AG04450 (cell line): ENCODE results near the gene NCDN. TPM values are rescaled to one million over a fixed set of nuclear protein-coding genes. Genes with fewer than 3 reads are reported as not detected.
A peak's percentile ranks its signal among the peaks of the same experiment; 100 is the strongest.

ENCODE experiments used
- CTCF ChIA-PET: fragments of 300-600, 350-600 bp; formaldehyde crosslinking; extraction: SDS; loops from one replicate; lab custom pipeline; 2022; ENCODE audit warnings: antibody characterized with exemption, inconsistent platforms; lab: Charles Lee
- POLR2A ChIA-PET: fragments of 350-600 bp; formaldehyde crosslinking; extraction: SDS; loops from one replicate; lab custom pipeline; 2021; ENCODE audit warnings: antibody characterized with exemption, inconsistent platforms; lab: Yijun Ruan, JAX
- DNase-seq: peaks from one replicate; pipeline ENCODE4 v3.0.0-alpha.2; 2011; ENCODE audit warnings: low read depth, low spot score
- H3K27ac ChIP-seq: one replicate; pipeline ENCODE4 v1.5.1; 2012; ENCODE audit warnings: low read depth, low read length, control low read depth
- H3K27me3 ChIP-seq: one replicate; pipeline ENCODE4 v1.6.0; 2012; ENCODE audit warnings: low read length; ENCODE audit not compliant: control insufficient read depth, insufficient read depth
- H3K4me3 ChIP-seq: 2 replicates; pipeline ENCODE4 v1.5.1; 2011; ENCODE audit warnings: mild to moderate bottlenecking, low read depth, low read length, control low read depth
- H3K9me3 ChIP-seq: 2 replicates; pipeline ENCODE4 v1.5.1; 2012; ENCODE audit warnings: low read length; ENCODE audit not compliant: control insufficient read depth, insufficient read depth
- polyA plus RNA-seq: library from polyadenylated mRNA; depleted of rRNA; stranded (reverse); fragments of >200 nt; gene quantifications from 2 replicates; pipeline ENCODE4 v1.2.3, GENCODE V29; 2011
- TF ChIP-seq, protein P1 (sequence below): IDR thresholded peaks from 2 replicates; pipeline ENCODE4 v1.5.1; 2011; ENCODE audit warnings: low read depth, low read length, control low read depth, inconsistent platforms

NCDN gene
- polyA plus RNA-seq, 1 experiment: 16.7 TPM

DNA sequence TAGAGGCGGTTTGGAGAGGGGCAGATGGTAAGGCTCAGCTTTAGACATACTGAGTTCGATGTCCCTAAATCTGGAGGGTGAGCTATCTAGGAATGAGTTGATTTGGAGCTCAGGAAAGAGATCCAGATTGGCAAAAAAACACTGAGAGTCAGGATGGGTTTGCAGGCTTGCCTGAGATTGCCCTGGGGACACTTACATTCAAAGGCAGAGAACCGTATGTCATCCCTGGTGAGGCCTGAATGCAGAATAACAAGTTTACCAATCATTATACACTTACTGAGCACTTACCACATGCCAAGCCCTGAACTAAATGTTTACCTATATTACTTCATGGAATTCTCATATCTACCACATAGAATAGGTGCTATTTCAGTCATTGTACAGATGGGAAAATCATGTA is 43.0 kb downstream of the NCDN start:
- no peak overlapping the region for H3K27ac ChIP-seq
- H3K4me3 ChIP-seq: no peak overlapping the region
- TF ChIP-seq, protein P1, sequence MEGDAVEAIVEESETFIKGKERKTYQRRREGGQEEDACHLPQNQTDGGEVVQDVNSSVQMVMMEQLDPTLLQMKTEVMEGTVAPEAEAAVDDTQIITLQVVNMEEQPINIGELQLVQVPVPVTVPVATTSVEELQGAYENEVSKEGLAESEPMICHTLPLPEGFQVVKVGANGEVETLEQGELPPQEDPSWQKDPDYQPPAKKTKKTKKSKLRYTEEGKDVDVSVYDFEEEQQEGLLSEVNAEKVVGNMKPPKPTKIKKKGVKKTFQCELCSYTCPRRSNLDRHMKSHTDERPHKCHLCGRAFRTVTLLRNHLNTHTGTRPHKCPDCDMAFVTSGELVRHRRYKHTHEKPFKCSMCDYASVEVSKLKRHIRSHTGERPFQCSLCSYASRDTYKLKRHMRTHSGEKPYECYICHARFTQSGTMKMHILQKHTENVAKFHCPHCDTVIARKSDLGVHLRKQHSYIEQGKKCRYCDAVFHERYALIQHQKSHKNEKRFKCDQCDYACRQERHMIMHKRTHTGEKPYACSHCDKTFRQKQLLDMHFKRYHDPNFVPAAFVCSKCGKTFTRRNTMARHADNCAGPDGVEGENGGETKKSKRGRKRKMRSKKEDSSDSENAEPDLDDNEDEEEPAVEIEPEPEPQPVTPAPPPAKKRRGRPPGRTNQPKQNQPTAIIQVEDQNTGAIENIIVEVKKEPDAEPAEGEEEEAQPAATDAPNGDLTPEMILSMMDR: no peak
- DNase-seq: no peak
- no peaks in the 10 kb centered on the region for H3K27me3 ChIP-seq
- ChIA-PET CTCF (interaction anchor here (0.9 to 1.1 kb wide), 2 partner anchors 31 to 127 kb away, joined by 3 read pairs; no protein-coding TSS in a partner anchor), POLR2A (no interaction called here)
- H3K9me3 ChIP-seq: no peaks in the 10 kb centered on the region

DNA sequence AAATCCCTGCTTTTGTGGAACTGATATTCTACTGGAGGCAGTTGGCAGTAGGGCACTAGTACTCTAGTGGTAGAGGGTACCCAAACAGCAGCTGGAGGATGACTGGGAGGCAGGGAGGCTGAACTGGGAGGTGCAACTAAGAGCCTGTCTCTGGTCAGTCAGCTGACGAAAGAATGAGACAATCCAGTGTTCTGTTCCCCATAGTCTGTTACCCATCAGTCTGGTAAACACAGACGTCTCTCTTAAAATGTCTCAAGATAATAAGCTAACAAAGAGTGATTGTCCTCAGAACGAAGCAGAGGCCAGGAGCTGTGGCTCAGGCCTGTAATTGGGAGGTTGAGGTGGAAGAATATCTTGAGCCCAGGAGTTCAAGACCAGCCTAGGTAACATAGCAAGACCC is 45.9 kb downstream of the NCDN start:
- H3K9me3 ChIP-seq: no peaks in the 10 kb centered on the region
- ChIA-PET POLR2A (no interaction called here), CTCF (interaction anchor here (2.6 kb wide), 1 partner anchor 35 kb away, joined by 8 read pairs; no protein-coding TSS in a partner anchor)
- no peaks in the 10 kb centered on the region for H3K27me3 ChIP-seq
- no peak for DNase-seq
- TF ChIP-seq, protein P1: no peak
- H3K27ac ChIP-seq: no peak overlapping the region
- no peak overlapping the region for H3K4me3 ChIP-seq

DNA sequence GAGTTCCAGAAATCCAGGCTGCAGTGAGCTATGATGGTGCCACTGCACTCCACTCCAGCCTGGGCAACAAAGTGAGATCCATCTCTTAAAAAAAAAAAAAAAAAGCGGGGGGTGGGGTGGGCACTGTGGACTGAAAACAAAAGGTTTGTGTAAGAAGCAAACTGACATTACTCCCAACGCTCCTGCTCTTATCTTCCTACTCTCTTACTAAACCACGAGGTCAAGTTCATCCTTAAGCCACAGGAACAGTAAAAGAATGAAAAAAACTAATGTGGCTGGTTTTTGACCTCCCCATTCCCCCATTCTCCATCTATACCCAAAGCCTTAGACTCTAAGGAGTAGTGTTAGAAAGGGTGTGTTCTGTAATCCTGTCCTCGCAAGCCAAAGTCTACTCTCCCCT is 46.3 kb downstream of the NCDN start:
- TF ChIP-seq, protein P1: no peak
- Histone ChIP-seq H3K27me3 (no peaks in the 10 kb centered on the region), H3K27ac (no peak overlapping the region), H3K4me3 (no peak overlapping the region), H3K9me3 (no peaks in the 10 kb centered on the region)
- ChIA-PET POLR2A (no interaction called here), CTCF (interaction anchor here (2.6 kb wide), 1 partner anchor 35 kb away, joined by 8 read pairs; no protein-coding TSS in a partner anchor)
- no peak for DNase-seq

DNA sequence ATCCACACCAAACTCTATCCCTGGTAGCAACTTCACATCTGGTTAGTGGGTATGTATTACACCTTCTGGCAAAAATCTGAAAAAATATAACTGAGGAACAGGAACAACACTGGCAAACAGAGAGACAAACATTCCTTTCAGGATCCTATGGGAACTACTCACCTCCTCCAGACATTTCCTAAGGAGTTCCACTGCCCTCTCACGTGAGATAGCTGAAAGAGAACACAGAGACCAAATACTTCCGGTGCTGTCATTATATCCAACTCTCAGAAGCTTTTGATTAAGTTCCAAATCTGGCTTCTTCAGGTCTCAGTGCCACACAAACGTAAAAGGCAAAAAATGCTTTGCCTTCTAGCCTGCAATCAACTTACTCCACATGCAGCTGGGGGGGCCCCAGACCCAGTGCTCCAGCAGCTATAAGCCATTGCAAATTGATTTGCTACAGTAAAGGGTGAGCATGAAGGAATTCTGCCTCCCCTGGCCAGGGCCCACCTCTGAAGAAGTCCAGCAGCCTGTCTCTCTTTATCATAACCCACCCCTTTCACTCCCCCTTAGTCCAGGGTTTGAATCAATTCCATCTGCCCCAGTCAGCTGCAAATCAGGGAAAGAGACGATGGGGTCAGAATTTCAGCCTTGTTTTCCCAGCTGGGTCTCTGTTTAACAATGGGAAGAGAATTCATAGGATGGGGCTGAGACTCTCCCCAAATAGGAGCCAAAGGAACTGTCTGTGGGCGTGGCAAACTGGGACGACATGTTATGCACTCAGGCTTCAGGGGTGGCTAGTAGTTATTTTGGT is 47.7 kb downstream of the NCDN start:
- CTCF ChIA-PET: interaction anchor here (1.7 to 2.6 kb wide), 3 partner anchors 36 to 122 kb away, joined by 5 to 11 read pairs (median 8); no protein-coding TSS in a partner anchor
- POLR2A ChIA-PET: no interaction called here
- TF ChIP-seq, protein P1: no peak
- Histone ChIP-seq H3K27ac (peak overlapping the region; percentile 11), H3K9me3 (no peaks in the 10 kb centered on the region), H3K27me3 (no peaks in the 10 kb centered on the region), H3K4me3 (no peak overlapping the region)
- DNase-seq: no peak

DNA sequence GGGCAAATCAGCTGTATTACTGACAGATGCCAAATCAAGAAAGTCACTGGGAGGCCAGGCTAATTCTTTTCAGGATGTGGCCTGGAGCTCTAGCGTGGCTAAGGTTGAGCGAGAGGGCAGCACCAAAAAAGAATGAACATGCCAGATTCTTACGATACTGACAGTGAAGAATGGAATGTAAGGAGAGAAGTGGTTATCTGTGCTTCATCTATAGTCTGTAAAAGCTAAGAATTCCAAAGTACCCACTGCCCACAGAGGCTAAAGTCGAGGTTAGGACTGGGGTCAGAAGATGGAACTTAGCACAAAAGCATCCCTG is 48.2 kb downstream of the NCDN start:
- Histone ChIP-seq H3K27me3 (no peaks in the 10 kb centered on the region), H3K4me3 (no peak overlapping the region), H3K27ac (peak overlapping the region; percentile 11), H3K9me3 (no peaks in the 10 kb centered on the region)
- DNase-seq: no peak
- ChIA-PET POLR2A (no interaction called here), CTCF (interaction anchor here (1.7 to 1.8 kb wide), 2 partner anchors 41 to 121 kb away, joined by 5 to 11 read pairs; no protein-coding TSS in a partner anchor)
- TF ChIP-seq, protein P1: no peak
